HG02642 (cell line): Measurements from ENCODE around the gene ZSCAN30.

Experiments used
- ATAC-seq: cut with Tn5 transposase; IDR thresholded peaks from one replicate; pipeline ENCODE4 v1.9.1; 2021; ENCODE audit warnings: mild to moderate bottlenecking; ENCODE audit not compliant: unreplicated experiment, poor library complexity

The ZSCAN30 gene

GRCh38 chr18:35290094-35290735 lies at the start of gene ZSCAN30:
TSS of gene ZSCAN30 (minus strand) at chr18:35290229. CDS start at chr18:35264352, 25,877 bp downstream.
- ATAC-seq = peak; percentile 96

- ATAC-seq = no peak
Observed at GRCh38 chr18:35337286-35337685, 47.3 kb upstream of the ZSCAN30 start.

GRCh38 chr18:35335866-35336265 lies 45.8 kb upstream of the ZSCAN30 start:
- ATAC-seq = no peak

- ATAC-seq = no peak
Observed at GRCh38 chr18:35334821-35335220, 44.8 kb upstream of the ZSCAN30 start.

GRCh38 chr18:35334212-35334611 lies 44.2 kb upstream of the ZSCAN30 start:
- ATAC-seq = no peak

GRCh38 chr18:35331367-35332087 lies 41.5 kb upstream of the ZSCAN30 start:
- no peak for ATAC-seq

GRCh38 chr18:35328868-35329267 lies 38.8 kb upstream of the ZSCAN30 start:
- no peak for ATAC-seq

GRCh38 chr18:35326695-35327387 lies 36.8 kb upstream of the ZSCAN30 start:
- no peak for ATAC-seq

- ATAC-seq = no peak
Observed at GRCh38 chr18:35324926-35325655, 35.1 kb upstream of the ZSCAN30 start.

- ATAC-seq = no peak
Observed at GRCh38 chr18:35322486-35323458, 32.7 kb upstream of the ZSCAN30 start.

GRCh38 chr18:35311496-35311895 lies 21.5 kb upstream of the ZSCAN30 start:
- ATAC-seq = no peak

GRCh38 chr18:35306588-35307250 lies 16.7 kb upstream of the ZSCAN30 start:
- no peak for ATAC-seq

- ATAC-seq = no peak
Observed at GRCh38 chr18:35303610-35304009, 13.6 kb upstream of the ZSCAN30 start.

- no peak for ATAC-seq
Observed at GRCh38 chr18:35296060-35296459, 6.0 kb upstream of the ZSCAN30 start.

- no peak for ATAC-seq
Observed at GRCh38 chr18:35291166-35291565, 1.1 kb upstream of the ZSCAN30 start.

- peak; percentile 37 for ATAC-seq
Observed at GRCh38 chr18:35289727-35290093, 319 bp downstream of the ZSCAN30 start.

- ATAC-seq = peak; percentile 1
Observed at GRCh38 chr18:35289293-35289692, 736 bp downstream of the ZSCAN30 start.

GRCh38 chr18:35284841-35285240 lies 5.2 kb downstream of the ZSCAN30 start:
- ATAC-seq = no peak
